ENCODE measurements around the gene CLECL1.
"Not testable (repeated sequence)": the region's sequence is repeated elsewhere in the genome, so short reads cannot be mapped to it uniquely, and the experiment has no call there.

The CLECL1 gene

GRCh38 chr12:9687228-9687627 lies 45.7 kb downstream of the CLECL1 start:
- peak; percentile 70 for DNase-seq

- no peak for DNase-seq
Measured at GRCh38 chr12:9685915-9686314, 47.0 kb downstream of the CLECL1 start.

- not testable (repeated sequence) for DNase-seq
Measured at GRCh38 chr12:9685366-9685765, 47.5 kb downstream of the CLECL1 start.

- DNase-seq: not testable (repeated sequence)
Measured at GRCh38 chr12:9682949-9683348, 49.9 kb downstream of the CLECL1 start.

GRCh38 chr12:9682508-9682907 lies 50.4 kb downstream of the CLECL1 start:
- not testable (repeated sequence) for DNase-seq

GRCh38 chr12:9674226-9674590 lies 58.7 kb downstream of the CLECL1 start:
- no peak for DNase-seq

GRCh38 chr12:9673404-9674225 lies 59.3 kb downstream of the CLECL1 start:
- DNase-seq: peak; percentile 94
